ENCODE results near the gene THOC6.

The THOC6 gene

GRCh38 chr16:2991566-2992261 is 32.1 kb upstream of the THOC6 start:
- DNase-seq (ENCODE audit: low read depth in 2 of 3, low spot score in 1 of 3): no peak

GRCh38 chr16:2992383-2993081 is 31.3 kb upstream of the THOC6 start:
- no peak for DNase-seq (ENCODE audit: low read depth in 2 of 3, low spot score in 1 of 3)

- DNase-seq (ENCODE audit: low read depth in 2 of 3, low spot score in 1 of 3): no peak
Measured at GRCh38 chr16:2996298-2996697, 27.5 kb upstream of the THOC6 start.

- DNase-seq (ENCODE audit: low read depth in 2 of 3, low spot score in 1 of 3): no peak
Measured at GRCh38 chr16:2999929-3000328, 23.9 kb upstream of the THOC6 start.

GRCh38 chr16:3000540-3000939 is 23.3 kb upstream of the THOC6 start:
- DNase-seq (ENCODE audit: low read depth in 2 of 3, low spot score in 1 of 3): no peak

- DNase-seq (ENCODE audit: low read depth in 2 of 3, low spot score in 1 of 3): no peak
Measured at GRCh38 chr16:3001316-3001715, 22.5 kb upstream of the THOC6 start.

GRCh38 chr16:3003582-3004270 is 20.1 kb upstream of the THOC6 start:
- DNase-seq (ENCODE audit: low read depth in 2 of 3, low spot score in 1 of 3): peak; percentile 93 to 97 (median 96)

GRCh38 chr16:3004319-3004718 is 19.5 kb upstream of the THOC6 start:
- DNase-seq (ENCODE audit: low read depth in 2 of 3, low spot score in 1 of 3): no peak

- DNase-seq (ENCODE audit: low read depth in 2 of 3, low spot score in 1 of 3): no peak
Measured at GRCh38 chr16:3004781-3005284, 19.0 kb upstream of the THOC6 start.

- no peak for DNase-seq (ENCODE audit: low read depth in 2 of 3, low spot score in 1 of 3)
Measured at GRCh38 chr16:3007059-3007956, 16.5 kb upstream of the THOC6 start.

- DNase-seq (ENCODE audit: low read depth in 2 of 3, low spot score in 1 of 3): no peak
Measured at GRCh38 chr16:3007957-3008689, 15.7 kb upstream of the THOC6 start.

GRCh38 chr16:3008690-3009037 is 15.2 kb upstream of the THOC6 start:
- no peak for DNase-seq (ENCODE audit: low read depth in 2 of 3, low spot score in 1 of 3)

- no peak for DNase-seq (ENCODE audit: low read depth in 2 of 3, low spot score in 1 of 3)
Measured at GRCh38 chr16:3009568-3010390, 14.1 kb upstream of the THOC6 start.

- DNase-seq (ENCODE audit: low read depth in 2 of 3, low spot score in 1 of 3): no peak
Measured at GRCh38 chr16:3010510-3010909, 13.3 kb upstream of the THOC6 start.

- DNase-seq (ENCODE audit: low read depth in 2 of 3, low spot score in 1 of 3): no peak
Measured at GRCh38 chr16:3012246-3012645, 11.6 kb upstream of the THOC6 start.

- DNase-seq (ENCODE audit: low read depth in 2 of 3, low spot score in 1 of 3): no peak
Measured at GRCh38 chr16:3012828-3013420, 10.9 kb upstream of the THOC6 start, which contains the start of gene CLDN9. CLDN9 (plus strand) TSS chr16:3012923; CDS start chr16:3013363, 440 bp downstream.

- DNase-seq (ENCODE audit: low read depth in 2 of 3, low spot score in 1 of 3): no peak
Measured at GRCh38 chr16:3013491-3013951, 10.3 kb upstream of the THOC6 start.

- DNase-seq (ENCODE audit: low read depth in 2 of 3, low spot score in 1 of 3): no peak
Measured at GRCh38 chr16:3013998-3014690, 9.7 kb upstream of the THOC6 start.

All from stimulated activated CD4-positive, alpha-beta T cell treated with anti-CD3 and anti-CD28 coated beads, Interleukin-12 subunit alpha, Interleukin-12 subunit beta, amount 100 ng/mL, for 48 hours (primary cell).